GM19328 (cell line): Measurements from ENCODE around the gene RAPGEF3.

Experiments used
- ATAC-seq: cut with Tn5 transposase; IDR thresholded peaks from one replicate; pipeline ENCODE4 v1.9.1; 2021; ENCODE audit warnings: mild to moderate bottlenecking, moderate library complexity; ENCODE audit not compliant: unreplicated experiment

RAPGEF3 gene

GRCh38 chr12:47705229-47705565 lies 53.5 kb downstream of the RAPGEF3 start:
- no peak for ATAC-seq

- ATAC-seq, result no peak
Measured at GRCh38 chr12:47704719-47705118, 54.0 kb downstream of the RAPGEF3 start.

- ATAC-seq, result no peak
Measured at GRCh38 chr12:47700263-47700662, 58.4 kb downstream of the RAPGEF3 start.

- no peak for ATAC-seq
Measured at GRCh38 chr12:47698631-47699030, 60.0 kb downstream of the RAPGEF3 start.

GRCh38 chr12:47698055-47698454 lies 60.6 kb downstream of the RAPGEF3 start:
- ATAC-seq, result no peak

- no peak for ATAC-seq
Measured at GRCh38 chr12:47689215-47689614, 69.5 kb downstream of the RAPGEF3 start.

GRCh38 chr12:47687636-47688035 lies 71.0 kb downstream of the RAPGEF3 start:
- no peak for ATAC-seq

- no peak for ATAC-seq
Measured at GRCh38 chr12:47686645-47687240, 71.9 kb downstream of the RAPGEF3 start.
